HG03039 (cell line): Measurements from ENCODE around the gene STPG2.

Source experiments
- ATAC-seq: cut with Tn5 transposase; IDR thresholded peaks from one replicate; pipeline ENCODE4 v1.9.1; 2021; ENCODE audit warnings: mild to moderate bottlenecking, moderate library complexity; ENCODE audit not compliant: unreplicated experiment

The STPG2 gene

GRCh38 chr4:97525236-97525635, 618.0 kb downstream of the STPG2 start:
- ATAC-seq = no peak

DNA sequence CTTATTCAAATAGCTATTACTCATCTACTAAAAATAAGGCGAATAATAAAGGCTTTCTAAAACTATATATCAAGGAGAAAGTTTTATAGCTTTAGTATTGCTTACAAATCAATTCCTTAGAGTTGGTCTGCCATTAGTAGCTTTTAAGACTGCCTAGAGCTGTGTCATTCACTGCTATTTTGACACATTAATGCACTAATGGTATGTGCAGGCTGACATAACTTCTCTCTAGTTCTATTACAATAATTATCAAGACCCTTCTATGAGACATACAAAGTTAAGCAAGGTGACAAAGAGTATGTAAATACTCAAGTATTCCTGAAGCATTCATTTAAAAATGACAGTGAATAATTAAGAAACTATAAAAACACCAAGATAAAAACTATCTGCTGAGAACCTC, 625.3 kb downstream of the STPG2 start:
- ATAC-seq = no peak

GRCh38 chr4:97513917-97514316, 629.4 kb downstream of the STPG2 start:
- no peak for ATAC-seq
